HG03159 (cell line): ENCODE measurements around the gene SCAP.

Experiments
- ATAC-seq: cut with Tn5 transposase; IDR thresholded peaks from one replicate; pipeline ENCODE4 v1.9.1; 2021; ENCODE audit warnings: mild to moderate bottlenecking, moderate library complexity; ENCODE audit not compliant: unreplicated experiment

Gene SCAP

GRCh38 chr3:47404431-47404876 lies 71.3 kb downstream of the SCAP start:
- ATAC-seq = no peak

- no peak for ATAC-seq
Observed at GRCh38 chr3:47399531-47400270, 76.0 kb downstream of the SCAP start.

- ATAC-seq = no peak
Observed at GRCh38 chr3:47399016-47399415, 76.7 kb downstream of the SCAP start.

- no peak for ATAC-seq
Observed at GRCh38 chr3:47398228-47398627, 77.5 kb downstream of the SCAP start.

GRCh38 chr3:47394881-47395280 lies 80.9 kb downstream of the SCAP start:
- no peak for ATAC-seq

GRCh38 chr3:47394140-47394870 lies 81.4 kb downstream of the SCAP start:
- no peak for ATAC-seq

- no peak for ATAC-seq
Observed at GRCh38 chr3:47392933-47393332, 82.8 kb downstream of the SCAP start.

GRCh38 chr3:47385796-47386195 lies 89.9 kb downstream of the SCAP start:
- no peak for ATAC-seq

- ATAC-seq = no peak
Observed at GRCh38 chr3:47385007-47385406, 90.7 kb downstream of the SCAP start.

GRCh38 chr3:47384425-47384824 lies 91.3 kb downstream of the SCAP start:
- no peak for ATAC-seq

GRCh38 chr3:47381317-47382157 lies 94.2 kb downstream of the SCAP start:
- ATAC-seq = peak; percentile 65

- peak; percentile 72 for ATAC-seq
Observed at GRCh38 chr3:47380601-47381316, 95.0 kb downstream of the SCAP start, which contains the start of gene PTPN23. PTPN23 (plus strand) TSS chr3:47381021; CDS start chr3:47381097, 76 bp downstream.

GRCh38 chr3:47380026-47380600 lies 95.6 kb downstream of the SCAP start:
- ATAC-seq = peak; percentile 4

GRCh38 chr3:47379411-47379899 lies 96.3 kb downstream of the SCAP start:
- ATAC-seq = no peak

- ATAC-seq = no peak
Observed at GRCh38 chr3:47378869-47379268, 96.9 kb downstream of the SCAP start.

GRCh38 chr3:47377186-47377585 lies 98.6 kb downstream of the SCAP start:
- ATAC-seq = no peak

- no peak for ATAC-seq
Observed at GRCh38 chr3:47376393-47376792, 99.3 kb downstream of the SCAP start.

- ATAC-seq = no peak
Observed at GRCh38 chr3:47374587-47374986, 101.2 kb downstream of the SCAP start.

GRCh38 chr3:47370887-47371697 lies 104.6 kb downstream of the SCAP start:
- ATAC-seq = no peak
